ENCODE measurements around the gene PHYKPL. TPM values are rescaled to one million over a fixed set of nuclear protein-coding genes. Genes with fewer than 3 reads are reported as not detected.

PHYKPL gene
- total RNA-seq, 4 donors from 2014 or later: 37.3 to 51.2 (median 41.6) TPM

DNA sequence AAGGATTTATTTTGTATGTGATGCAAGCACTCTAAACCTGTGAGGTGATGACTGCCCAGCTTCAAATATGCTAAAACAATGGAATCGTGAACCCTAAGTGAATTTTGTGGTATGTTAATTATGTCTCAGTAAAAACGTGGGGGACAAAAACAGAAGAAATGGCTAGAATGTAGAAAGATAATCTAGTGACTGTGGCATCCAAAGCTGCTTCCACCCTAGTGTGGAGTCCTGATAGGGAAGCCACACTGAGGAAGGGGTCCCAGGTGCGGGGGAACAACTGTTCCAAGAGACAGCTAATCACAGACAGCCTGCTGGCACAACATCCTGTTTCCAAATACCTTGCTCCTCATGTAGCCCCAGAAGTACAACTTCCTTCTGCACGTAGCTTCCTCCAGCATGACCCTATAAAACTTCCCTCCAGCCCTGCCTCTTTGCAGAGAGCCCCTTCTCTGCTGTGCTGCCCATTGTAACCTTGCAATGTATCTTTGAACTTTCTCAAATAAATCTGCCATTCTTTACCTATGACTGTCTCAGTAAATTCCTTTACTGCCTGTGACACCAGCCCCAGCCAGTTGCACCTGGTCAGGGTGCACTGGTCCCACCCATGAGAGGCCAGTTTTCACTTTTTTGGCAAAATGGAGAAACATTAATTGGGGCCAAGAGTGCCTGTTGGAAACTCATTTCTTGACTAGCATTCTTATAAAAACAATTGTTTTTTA, 50.3 kb downstream of the PHYKPL start:
- Histone ChIP-seq H3K9me3 (peaks cover 0 to 7% (median 0%) of the 10 kb centered on the region in 3 donors), H3K36me3 (no peaks in the 10 kb centered on the region), H3K27ac (no peak overlapping the region), H3K4me1 (no peaks in the 10 kb centered on the region), H3K27me3 (peaks cover 26% of the 10 kb centered on the region), H3K4me3 (no peak overlapping the region)
- TF ChIP-seq POLR2AphosphoS5 (IDR thresholded peaks at IDR 0.05) (no peak), EP300 (IDR thresholded peaks at IDR 0.05) (no peak), POLR2A (IDR thresholded peaks at IDR 0.05) (no peak)
- TF ChIP-seq, protein P1, sequence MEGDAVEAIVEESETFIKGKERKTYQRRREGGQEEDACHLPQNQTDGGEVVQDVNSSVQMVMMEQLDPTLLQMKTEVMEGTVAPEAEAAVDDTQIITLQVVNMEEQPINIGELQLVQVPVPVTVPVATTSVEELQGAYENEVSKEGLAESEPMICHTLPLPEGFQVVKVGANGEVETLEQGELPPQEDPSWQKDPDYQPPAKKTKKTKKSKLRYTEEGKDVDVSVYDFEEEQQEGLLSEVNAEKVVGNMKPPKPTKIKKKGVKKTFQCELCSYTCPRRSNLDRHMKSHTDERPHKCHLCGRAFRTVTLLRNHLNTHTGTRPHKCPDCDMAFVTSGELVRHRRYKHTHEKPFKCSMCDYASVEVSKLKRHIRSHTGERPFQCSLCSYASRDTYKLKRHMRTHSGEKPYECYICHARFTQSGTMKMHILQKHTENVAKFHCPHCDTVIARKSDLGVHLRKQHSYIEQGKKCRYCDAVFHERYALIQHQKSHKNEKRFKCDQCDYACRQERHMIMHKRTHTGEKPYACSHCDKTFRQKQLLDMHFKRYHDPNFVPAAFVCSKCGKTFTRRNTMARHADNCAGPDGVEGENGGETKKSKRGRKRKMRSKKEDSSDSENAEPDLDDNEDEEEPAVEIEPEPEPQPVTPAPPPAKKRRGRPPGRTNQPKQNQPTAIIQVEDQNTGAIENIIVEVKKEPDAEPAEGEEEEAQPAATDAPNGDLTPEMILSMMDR (IDR thresholded peaks at IDR 0.05): no peak
- 38 to 66% methylated on average over 4 of the region's 4 CpGs for WGBS, 2 donors (ENCODE audit: low coverage in 1 of 2)
- no peak for ATAC-seq

DNA sequence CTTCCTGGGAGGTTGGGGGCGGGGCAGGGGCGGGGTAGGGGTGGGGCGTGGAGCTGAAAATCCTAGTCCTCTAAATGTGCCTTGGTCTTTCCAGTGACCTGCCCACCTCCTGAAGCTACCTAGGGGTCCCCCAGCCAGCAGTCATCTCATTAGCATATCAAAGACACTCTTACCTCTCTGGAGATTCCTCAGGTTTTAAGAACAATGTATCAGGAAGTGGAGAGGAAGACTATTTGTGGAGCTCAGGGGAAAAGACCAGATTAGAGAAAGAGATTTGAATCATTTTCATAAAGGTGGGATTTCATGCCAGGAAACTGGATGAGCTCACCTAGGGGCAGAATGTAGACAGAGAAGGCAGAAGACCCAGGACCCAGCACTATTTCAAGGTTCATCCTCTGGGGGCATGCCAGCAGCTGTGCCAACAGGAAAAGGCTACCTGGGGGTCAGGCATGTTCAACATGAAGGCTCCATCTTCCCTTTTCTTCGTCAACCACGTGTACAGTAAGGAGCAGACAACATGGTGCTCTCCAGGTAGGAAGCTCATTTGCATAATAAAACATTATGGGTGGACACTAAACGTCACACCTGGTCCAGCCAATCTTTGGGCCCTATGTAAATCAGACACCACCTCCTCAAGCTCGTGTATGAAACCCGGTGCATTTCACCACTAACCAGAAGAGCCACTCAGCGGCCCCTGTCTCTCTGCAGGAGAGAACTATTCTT, 52.3 kb downstream of the PHYKPL start:
- Histone ChIP-seq H3K4me1 (no peaks in the 10 kb centered on the region), H3K27me3 (peaks cover 26% of the 10 kb centered on the region), H3K36me3 (no peaks in the 10 kb centered on the region), H3K27ac (no peak overlapping the region), H3K9me3 (peaks cover 0 to 7% (median 0%) of the 10 kb centered on the region in 3 donors), H3K4me3 (no peak overlapping the region)
- ATAC-seq: no peak
- TF ChIP-seq POLR2A (IDR thresholded peaks at IDR 0.05) (no peak), EP300 (IDR thresholded peaks at IDR 0.05) (no peak), POLR2AphosphoS5 (IDR thresholded peaks at IDR 0.05) (no peak)
- TF ChIP-seq, protein P1 (IDR thresholded peaks at IDR 0.05): no peak
- 13 to 25% methylated on average over 5 to 6 of the region's 9 CpGs for WGBS, 2 donors (ENCODE audit: low coverage in 1 of 2)

DNA sequence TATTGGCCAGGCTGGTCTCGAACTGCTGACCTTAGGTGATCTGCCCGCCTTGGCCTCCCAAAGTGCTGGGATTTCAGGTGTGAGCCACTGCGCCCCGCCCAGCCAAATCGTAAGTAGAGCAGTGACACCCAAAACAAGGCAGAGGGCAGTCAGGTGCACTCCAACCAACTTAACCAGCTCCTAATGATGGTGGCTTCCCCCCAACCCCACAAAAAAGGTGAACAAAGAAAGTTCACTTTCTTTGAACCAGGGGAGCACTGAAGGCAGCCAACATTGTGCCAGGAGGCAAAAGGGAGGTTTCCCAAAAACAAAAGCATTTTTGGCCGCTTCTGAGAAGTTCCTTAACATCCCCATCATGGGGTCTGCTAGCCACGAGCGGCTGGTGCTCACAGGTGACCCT, 55.0 kb downstream of the PHYKPL start:
- Histone ChIP-seq H3K27ac (no peak overlapping the region), H3K9me3 (peaks cover 0 to 7% (median 0%) of the 10 kb centered on the region in 3 donors), H3K4me3 (no peak overlapping the region), H3K27me3 (peaks cover 26% of the 10 kb centered on the region), H3K4me1 (no peaks in the 10 kb centered on the region), H3K36me3 (no peaks in the 10 kb centered on the region)
- WGBS, 2 donors (ENCODE audit: low coverage in 1 of 2): 100% methylated on average over 1 of the region's 8 CpGs; no CpG with 5 or more reads in 1 of the 2 donors
- ATAC-seq: no peak
- TF ChIP-seq POLR2A (IDR thresholded peaks at IDR 0.05): no peak
- TF ChIP-seq, protein P1 (IDR thresholded peaks at IDR 0.05): no peak
- TF ChIP-seq EP300 (IDR thresholded peaks at IDR 0.05): no peak
- TF ChIP-seq POLR2AphosphoS5 (IDR thresholded peaks at IDR 0.05): no peak

DNA sequence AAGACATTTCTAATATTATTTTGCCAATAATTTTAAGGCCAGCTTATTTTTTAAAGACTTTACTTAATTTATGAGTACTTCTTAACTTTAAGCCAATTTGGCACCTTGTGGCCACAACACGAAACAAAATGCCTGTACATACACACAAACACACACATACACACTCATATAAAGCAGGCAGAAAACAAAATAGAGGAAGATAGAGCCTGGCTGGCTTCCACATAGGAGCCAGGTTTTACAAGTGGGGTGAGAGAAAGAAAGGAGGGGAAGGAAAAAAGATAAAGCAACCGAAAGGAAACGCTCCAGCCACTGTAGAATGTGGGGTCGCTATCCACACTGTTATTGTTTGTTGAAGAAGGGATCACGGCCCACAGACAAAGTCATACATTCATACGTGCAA, 55.8 kb downstream of the PHYKPL start:
- H3K27me3 ChIP-seq: peaks cover 22% of the 10 kb centered on the region
- H3K36me3 ChIP-seq: no peaks in the 10 kb centered on the region
- 67 to 75% methylated on average over 1 to 6 of the region's 6 CpGs for WGBS, 2 donors (ENCODE audit: low coverage in 1 of 2)
- peaks cover 0 to 7% (median 0%) of the 10 kb centered on the region in 3 donors for H3K9me3 ChIP-seq
- H3K4me3 ChIP-seq: no peak overlapping the region
- no peak overlapping the region for H3K27ac ChIP-seq
- TF ChIP-seq, protein P1 (IDR thresholded peaks at IDR 0.05): no peak
- TF ChIP-seq POLR2A (IDR thresholded peaks at IDR 0.05) (no peak), POLR2AphosphoS5 (IDR thresholded peaks at IDR 0.05) (no peak), EP300 (IDR thresholded peaks at IDR 0.05) (no peak)
- no peaks in the 10 kb centered on the region for H3K4me1 ChIP-seq
- ATAC-seq: no peak
